ENCODE data around the gene PCSK2.

The PCSK2 gene

GRCh38 chr20:17343091-17343490 lies 116.3 kb downstream of the PCSK2 start:
- no peaks in the 10 kb centered on the region for H3K27me3 ChIP-seq (ENCODE audit: control insufficient read depth, low read length)
- H3K4me1 ChIP-seq (ENCODE audit: control insufficient read depth, low read length): no peaks in the 10 kb centered on the region
- H3K79me2 ChIP-seq (ENCODE audit: control insufficient read depth, low read length): no peaks in the 10 kb centered on the region
- no peaks in the 10 kb centered on the region for H3K36me3 ChIP-seq (ENCODE audit: control insufficient read depth, low read length)
- H3K27ac ChIP-seq (ENCODE audit: low read depth, low read length): no peak overlapping the region
- TF ChIP-seq CTCF (IDR thresholded peaks at IDR 0.05; ENCODE audit: low read depth, low read length, poor library complexity, severe bottlenecking): no peak
- TF ChIP-seq EZH2phosphoT487 (IDR thresholded peaks at IDR 0.05; ENCODE audit: borderline replicate concordance, low read length): no peak
- no peaks in the 10 kb centered on the region for H3K9me2 ChIP-seq (replicated peaks; ENCODE audit: control insufficient read depth, low read length)
- no peak overlapping the region for H3K4me2 ChIP-seq (ENCODE audit: low read length)
- no peaks in the 10 kb centered on the region for H4K20me1 ChIP-seq (ENCODE audit: control insufficient read depth, insufficient read depth, low read depth, low read length)
- H3K9me3 ChIP-seq (ENCODE audit: control insufficient read depth, insufficient read depth, low read length): no peaks in the 10 kb centered on the region
- H3K4me3 ChIP-seq (ENCODE audit: low read length): no peak overlapping the region
- H3F3A ChIP-seq (ENCODE audit: control insufficient read depth, insufficient read depth): no peaks in the 10 kb centered on the region

GRCh38 chr20:17343656-17344452 lies 117.0 kb downstream of the PCSK2 start:
- Histone ChIP-seq H3K79me2 (ENCODE audit: control insufficient read depth, low read length) (no peaks in the 10 kb centered on the region), H3K4me3 (ENCODE audit: low read length) (no peak overlapping the region), H3K27ac (ENCODE audit: low read depth, low read length) (no peak overlapping the region), H4K20me1 (ENCODE audit: control insufficient read depth, insufficient read depth, low read depth, low read length) (no peaks in the 10 kb centered on the region), H3K36me3 (ENCODE audit: control insufficient read depth, low read length) (no peaks in the 10 kb centered on the region), H3K4me2 (ENCODE audit: low read length) (no peak overlapping the region), H3F3A (ENCODE audit: control insufficient read depth, insufficient read depth) (no peaks in the 10 kb centered on the region), H3K9me3 (ENCODE audit: control insufficient read depth, insufficient read depth, low read length) (no peaks in the 10 kb centered on the region), H3K9me2 (replicated peaks; ENCODE audit: control insufficient read depth, low read length) (no peaks in the 10 kb centered on the region), H3K27me3 (ENCODE audit: control insufficient read depth, low read length) (no peaks in the 10 kb centered on the region), H3K4me1 (ENCODE audit: control insufficient read depth, low read length) (no peaks in the 10 kb centered on the region)
- TF ChIP-seq EZH2phosphoT487 (IDR thresholded peaks at IDR 0.05; ENCODE audit: borderline replicate concordance, low read length): no peak
- TF ChIP-seq CTCF (IDR thresholded peaks at IDR 0.05; ENCODE audit: low read depth, low read length, poor library complexity, severe bottlenecking): no peak

- TF ChIP-seq CTCF (IDR thresholded peaks at IDR 0.05; ENCODE audit: low read depth, low read length, poor library complexity, severe bottlenecking) (no peak), EZH2phosphoT487 (IDR thresholded peaks at IDR 0.05; ENCODE audit: borderline replicate concordance, low read length) (no peak)
- Histone ChIP-seq H3F3A (ENCODE audit: control insufficient read depth, insufficient read depth) (no peaks in the 10 kb centered on the region), H3K4me3 (ENCODE audit: low read length) (no peak overlapping the region), H3K27me3 (ENCODE audit: control insufficient read depth, low read length) (no peaks in the 10 kb centered on the region), H3K4me1 (ENCODE audit: control insufficient read depth, low read length) (no peaks in the 10 kb centered on the region), H3K4me2 (ENCODE audit: low read length) (no peak overlapping the region), H3K79me2 (ENCODE audit: control insufficient read depth, low read length) (no peaks in the 10 kb centered on the region), H4K20me1 (ENCODE audit: control insufficient read depth, insufficient read depth, low read depth, low read length) (no peaks in the 10 kb centered on the region), H3K9me2 (replicated peaks; ENCODE audit: control insufficient read depth, low read length) (no peaks in the 10 kb centered on the region), H3K9me3 (ENCODE audit: control insufficient read depth, insufficient read depth, low read length) (no peaks in the 10 kb centered on the region), H3K36me3 (ENCODE audit: control insufficient read depth, low read length) (no peaks in the 10 kb centered on the region), H3K27ac (ENCODE audit: low read depth, low read length) (no peak overlapping the region)
Observed at GRCh38 chr20:17344790-17345189, 118.0 kb downstream of the PCSK2 start.
